HT-29 (cell line): Measurements from ENCODE around the gene EAF2. TPM values are rescaled to one million over a fixed set of nuclear protein-coding genes. Genes with fewer than 3 reads are reported as not detected.
A peak's percentile ranks its signal among the peaks of the same experiment; 100 is the strongest.
"Not testable (repeated sequence)": the region's sequence is repeated elsewhere in the genome, so short reads cannot be mapped to it uniquely, and the experiment has no call there.

Source experiments
- DNase-seq: peaks from one replicate; pipeline ENCODE4 v3.0.0-alpha.2; 2015; ENCODE audit warnings: low spot score
- total RNA-seq: library from RNA; depleted of rRNA; stranded (reverse); fragments of >200 nt; shearing (Covaris generic); gene quantifications from 2 replicates; pipeline ENCODE4 v1.2.3, GENCODE V29; 2014; rRNA removed

The EAF2 gene
- total RNA-seq = 0.86 and 1.3 TPM in 2 replicates

DNA sequence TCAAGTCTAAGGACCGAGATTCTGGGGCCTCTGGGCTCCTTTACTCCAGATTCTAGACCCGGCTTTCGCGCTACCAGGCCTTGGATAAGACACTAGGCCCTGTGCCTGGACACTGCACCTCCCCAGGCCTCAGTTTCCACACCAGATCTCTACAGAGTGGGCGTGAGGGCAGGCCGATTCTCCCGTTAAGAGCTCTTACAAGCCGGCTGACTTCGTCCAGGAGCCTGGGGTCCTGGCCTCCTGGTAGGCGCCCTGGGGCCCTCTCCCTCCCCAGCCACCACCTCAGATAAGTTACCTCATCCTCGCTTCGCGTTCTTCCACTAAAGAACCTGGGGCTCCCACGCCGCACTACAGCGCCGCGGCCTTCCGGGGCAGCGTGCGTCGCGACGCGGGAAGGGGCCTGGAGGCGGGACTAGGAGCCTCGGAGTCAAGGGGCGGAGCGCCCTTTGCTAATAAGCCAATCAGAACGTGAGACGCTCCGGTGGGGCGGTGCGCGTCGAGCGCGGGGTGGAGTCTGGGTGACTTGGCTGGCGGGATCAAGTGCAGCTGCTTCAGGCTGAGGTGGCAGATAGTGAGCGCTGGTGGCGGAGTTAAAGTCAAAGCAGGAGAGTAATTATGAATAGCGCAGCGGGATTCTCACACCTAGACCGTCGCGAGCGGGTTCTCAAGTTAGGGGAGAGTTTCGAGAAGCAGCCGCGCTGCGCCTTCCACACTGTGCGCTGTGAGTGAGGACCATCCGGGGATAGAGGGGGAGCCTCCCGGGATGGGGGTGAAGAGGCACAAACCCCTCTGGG, at the start of gene EAF2, which contains the start of gene IQCB1:
TSS of gene EAF2 (plus strand) at position 539 of the 794 bp plus-strand sequence. CDS start at position 616, 77 bp downstream.
TSS of gene IQCB1 (minus strand) at position 390 of the 794 bp plus-strand sequence. CDS start 6,100 bp downstream, outside the sequence.
- DNase-seq = peak; percentile 99

GRCh38 chr3:121786485-121786884, 48.5 kb upstream of the EAF2 start:
- no peak for DNase-seq

- DNase-seq = no peak
These were observed 41.9 kb upstream of the EAF2 start for GRCh38 chr3:121793078-121793477.

- DNase-seq = no peak
These were observed 40.6 kb upstream of the EAF2 start for GRCh38 chr3:121794264-121794983.

DNA sequence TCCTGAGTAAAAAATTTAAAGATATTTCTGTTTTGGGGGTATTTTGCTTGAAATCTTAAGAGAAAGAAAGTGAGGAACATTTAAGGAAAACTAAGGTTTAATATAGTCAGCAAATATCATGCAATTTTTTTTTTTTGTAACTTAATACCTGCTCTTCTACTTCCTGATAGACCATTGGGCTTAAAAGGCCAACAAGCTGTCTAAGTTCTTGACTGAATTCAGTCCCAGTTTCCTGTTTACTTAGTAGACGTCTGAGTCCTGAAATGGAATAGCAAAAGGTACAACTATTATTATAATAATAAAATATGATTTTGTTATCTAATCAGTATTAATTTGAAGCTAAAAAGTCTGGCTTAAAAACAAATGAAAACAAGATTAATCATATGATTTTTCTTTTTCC, 38.0 kb upstream of the EAF2 start:
- no peak for DNase-seq

- no peak for DNase-seq
These were observed 34.1 kb upstream of the EAF2 start for GRCh38 chr3:121800906-121801305.

DNA sequence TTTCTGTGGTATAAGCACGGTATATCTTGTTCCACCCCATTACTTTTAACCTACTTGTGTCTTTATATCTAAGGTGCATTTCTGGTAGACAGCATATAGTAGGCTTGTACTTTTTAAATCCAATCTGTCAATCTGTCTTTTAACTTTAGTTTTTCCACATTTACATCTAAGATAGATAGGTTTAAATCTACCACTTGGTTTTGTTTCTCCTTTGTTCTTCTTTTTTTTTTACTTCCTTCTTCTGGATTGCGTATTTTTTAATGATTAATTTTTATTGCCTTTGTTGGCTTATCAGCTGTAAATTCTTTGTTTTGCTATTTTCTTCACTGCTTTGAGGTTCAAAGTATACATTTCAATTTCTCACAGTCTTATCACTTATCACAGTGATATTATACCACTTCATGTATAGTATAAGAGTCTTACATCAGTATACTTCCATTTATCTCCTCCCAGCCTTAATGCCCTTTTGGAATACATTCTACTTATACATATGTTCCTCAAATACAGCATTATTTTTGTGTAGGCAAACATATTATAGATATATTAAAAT, 31.2 kb upstream of the EAF2 start:
- no peak for DNase-seq

DNA sequence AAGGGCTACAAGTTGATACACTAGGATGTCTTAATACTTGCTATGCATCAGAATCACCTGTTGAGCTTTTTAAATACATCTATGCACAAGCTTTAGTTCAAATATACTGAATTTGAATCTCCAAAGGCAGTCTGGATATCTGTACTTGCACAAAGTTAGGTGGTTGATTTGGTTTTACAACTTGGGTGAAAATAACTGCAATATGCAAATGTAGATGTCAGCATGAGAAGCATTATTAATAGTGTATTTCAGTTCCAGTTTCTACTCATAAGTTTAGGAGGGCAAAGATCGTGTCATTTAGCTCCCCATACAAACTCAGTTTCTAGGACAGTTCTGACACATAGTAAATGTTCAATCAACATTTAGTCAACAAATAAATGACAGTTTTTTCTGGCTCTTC, 25.8 kb upstream of the EAF2 start:
- DNase-seq = no peak

- no peak for DNase-seq
These were observed 17.3 kb upstream of the EAF2 start for GRCh38 chr3:121817753-121818152.

GRCh38 chr3:121818578-121818977, 16.4 kb upstream of the EAF2 start:
- no peak for DNase-seq

DNA sequence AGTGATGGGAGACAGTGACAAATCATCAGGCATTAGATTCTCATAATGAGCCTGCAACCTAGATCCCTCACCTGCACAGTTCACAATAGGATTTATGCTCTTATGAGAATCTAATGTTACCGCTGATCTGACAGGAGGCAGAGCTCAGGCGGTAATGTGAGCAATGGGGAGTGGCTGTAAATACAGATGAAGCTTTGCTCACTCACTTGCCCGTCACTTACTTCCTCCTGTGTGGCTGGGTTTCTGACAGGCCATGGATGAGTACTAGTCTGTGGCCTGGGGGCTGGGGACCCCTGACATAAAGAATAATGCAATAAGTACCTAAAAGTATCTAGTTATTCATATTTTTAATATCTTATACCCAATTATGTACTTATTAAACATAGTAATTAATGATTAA, 15.8 kb upstream of the EAF2 start:
- no peak for DNase-seq

- DNase-seq = no peak
These were observed 13.4 kb upstream of the EAF2 start for GRCh38 chr3:121821421-121822199.

GRCh38 chr3:121822973-121823372, 12.0 kb upstream of the EAF2 start:
- no peak for DNase-seq

- no peak for DNase-seq
These were observed 795 bp upstream of the EAF2 start for GRCh38 chr3:121834157-121834670.

- no peak for DNase-seq
These were observed 424 bp downstream of the EAF2 start for GRCh38 chr3:121835465-121835801.

DNA sequence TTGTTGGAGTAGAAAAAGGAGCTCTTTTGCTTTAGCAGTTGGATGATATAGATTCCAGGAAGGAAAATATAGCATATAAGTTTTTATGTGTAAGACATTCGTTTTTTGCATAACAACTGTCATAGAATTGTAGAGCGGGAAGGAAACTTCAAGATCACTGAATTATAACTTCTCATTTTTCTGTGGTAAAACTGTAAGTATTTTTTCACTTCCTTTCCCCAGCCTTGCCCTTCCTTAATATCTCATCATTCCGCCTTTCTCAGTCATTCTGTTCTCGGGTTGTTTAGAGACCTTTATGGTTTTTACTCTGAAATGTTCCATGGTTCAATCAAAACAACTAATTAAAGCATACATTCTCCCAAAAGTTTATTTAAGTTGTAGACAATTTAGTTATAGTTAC, 1.1 kb downstream of the EAF2 start:
- DNase-seq = no peak

- DNase-seq = no peak
These were observed 1.5 kb downstream of the EAF2 start for GRCh38 chr3:121836481-121836880.

DNA sequence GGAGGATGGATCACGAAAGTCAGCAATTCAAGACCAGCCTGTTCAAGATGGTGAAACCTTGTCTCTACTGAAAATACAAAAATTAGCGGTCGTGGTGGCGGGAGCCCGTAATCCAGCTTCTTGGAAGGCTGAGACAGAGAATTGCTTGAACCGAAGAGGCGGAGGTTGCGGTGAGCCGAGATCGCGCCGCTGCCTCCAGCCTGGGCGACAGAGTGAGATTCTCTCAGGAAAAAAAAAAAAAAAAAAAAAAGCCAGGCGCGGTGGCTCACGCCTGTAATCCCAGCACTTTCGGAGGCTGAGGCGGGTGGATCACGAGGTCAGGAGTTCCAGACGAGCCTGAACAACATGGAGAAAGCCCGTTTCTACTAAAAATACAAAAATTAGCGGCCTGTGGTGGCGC, 5.0 kb downstream of the EAF2 start:
- DNase-seq = no peak

GRCh38 chr3:121844892-121845291, 9.9 kb downstream of the EAF2 start:
- DNase-seq = no peak

GRCh38 chr3:121852256-121852655, 17.2 kb downstream of the EAF2 start:
- no peak for DNase-seq

DNA sequence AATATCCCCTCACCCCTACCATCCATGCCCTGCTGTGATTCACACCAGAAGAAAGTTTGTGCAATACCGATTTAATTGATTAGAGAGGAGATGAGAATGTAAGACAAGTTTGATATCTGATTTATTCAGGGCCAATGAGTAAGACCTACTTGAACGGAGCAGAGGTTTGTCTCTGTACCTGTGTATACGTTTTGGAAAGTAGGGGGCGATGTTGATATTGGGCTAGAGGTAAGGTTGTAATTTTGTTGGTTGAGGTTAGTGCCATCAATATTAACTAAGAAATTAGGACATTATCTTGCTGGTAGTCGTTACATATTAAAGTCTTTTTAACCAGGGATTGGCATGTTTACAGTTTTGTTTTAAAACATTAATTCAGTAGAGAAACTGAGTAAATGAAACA, 20.5 kb downstream of the EAF2 start:
- peak; percentile 57 for DNase-seq

DNA sequence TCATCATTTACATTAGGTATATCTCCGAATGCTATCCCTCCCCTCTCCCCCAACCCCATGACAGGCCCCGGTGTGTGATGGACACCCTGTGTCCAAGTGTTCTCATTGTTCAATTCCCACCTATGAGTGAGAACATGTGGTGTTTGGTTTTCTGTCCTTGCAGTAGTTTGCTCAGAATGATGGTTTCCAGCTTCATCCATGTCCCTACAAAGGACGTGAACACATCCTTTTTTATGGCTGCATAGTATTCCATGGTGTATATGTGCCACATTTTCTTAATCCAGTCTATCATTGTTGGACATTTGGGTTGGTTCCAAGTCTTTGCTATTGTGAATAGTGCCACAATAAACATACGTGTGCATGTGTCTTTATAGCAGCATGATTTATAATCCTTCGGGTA, 22.8 kb downstream of the EAF2 start:
- not testable (repeated sequence) for DNase-seq
